Aorta (tissue), 5 donors: ENCODE measurements around the gene KRTAP10-3. TPM values are rescaled to one million over a fixed set of nuclear protein-coding genes. Genes with fewer than 3 reads are reported as not detected.

Source experiments
- ATAC-seq: fragments of 200-7000 bp; cut with Tn5 transposase; one replicate; pipeline ENCODE4 v1.9.1; 2022; ENCODE audit warnings: moderate library complexity; ENCODE audit not compliant: low FRiP score
- DNase-seq, 2 donors: peaks; one replicate each; pipeline ENCODE4 v3.0.0-alpha.2; 2020
- H3K27ac ChIP-seq, 2 donors: one replicate each; pipeline ENCODE4 v1.5.1; 2013; ENCODE audit warnings: low read length in 2 of 2, mild to moderate bottlenecking in 2 of 2, moderate library complexity in 2 of 2, control low read depth in 1 of 2, inconsistent platforms in 1 of 2, low read depth in 1 of 2
- H3K27me3 ChIP-seq, 2 donors: one replicate each; pipeline ENCODE4 v1.6.1; 2013; ENCODE audit warnings: control low read depth in 1 of 2, low read length in 1 of 2, mild to moderate bottlenecking in 1 of 2, moderate library complexity in 1 of 2; ENCODE audit not compliant: insufficient read depth in 2 of 2, control insufficient read depth in 1 of 2
- H3K36me3 ChIP-seq, 2 donors: one replicate each; pipeline ENCODE4 v1.6.1; 2013; ENCODE audit warnings: control low read depth in 1 of 2, low read length in 1 of 2, mild to moderate bottlenecking in 1 of 2; ENCODE audit not compliant: insufficient read depth in 2 of 2, control insufficient read depth in 1 of 2
- H3K4me1 ChIP-seq, 2 donors: one replicate each; pipeline ENCODE4 v1.6.1; 2013; ENCODE audit warnings: low read length in 2 of 2, control low read depth in 1 of 2, mild to moderate bottlenecking in 1 of 2, moderate library complexity in 1 of 2; ENCODE audit not compliant: insufficient read depth in 2 of 2, control insufficient read depth in 1 of 2
- H3K4me3 ChIP-seq, 2 donors: one replicate each; pipeline ENCODE4 v1.5.1; 2013; ENCODE audit warnings: low read length in 2 of 2, control low read depth in 1 of 2, mild to moderate bottlenecking in 1 of 2
- H3K9me3 ChIP-seq: one replicate; pipeline ENCODE4 v1.6.1; 2013; ENCODE audit warnings: mild to moderate bottlenecking, low read length; ENCODE audit not compliant: control insufficient read depth
- WGBS, 2 donors: extraction: QIAGEN DNeasy Blood & Tissue Kit; methylation state at CpG; one replicate each; pipeline ENCODE4 v1.1.7; 2013; 5-methylcytosine and 5-hydroxymethylcytosine counted together
- intact Hi-C, 2 donors: fragments of 100-400 bp; cut with DNase I; formaldehyde crosslinking; loops; one replicate each; pipeline versions ENCODE4 v1.14.2 to v1.15.0; 2022
- polyA plus RNA-seq, 2 donors: library from polyadenylated mRNA; stranded (reverse); fragments of 200-250 nt; gene quantifications; one replicate each; pipeline ENCODE4 v1.2.3, GENCODE V29; 2013
- total RNA-seq, 2 donors: library from RNA; stranded (reverse); fragmentation: NEBNext Ultra II Directional; extraction: Animal tissue kit (Norgen Biotek cat#: 25700); gene quantifications; one replicate each; pipeline ENCODE4 v1.2.1, GENCODE V29; 2021
- donor health status: healthy with polysubstance abuse.
- donor health status: Bipolar disorder and iron deficiency.
- donor health status: DM: no; HTN: no; CAD: no.
- donor health status: DM: no; HTN: no; CAD: no.
- donor health status: DM: yes; HTN: yes; CAD: no.

The KRTAP10-3 gene
- total and polyA plus RNA-seq, 4 donors = not detected

- H3K4me1 ChIP-seq = no peaks in the 10 kb centered on the region
- H3K9me3 ChIP-seq = peaks cover 5% of the 10 kb centered on the region
- DNase-seq = no peak
- no peak overlapping the region for H3K4me3 ChIP-seq
- H3K27me3 ChIP-seq = no peaks in the 10 kb centered on the region
- no peaks in the 10 kb centered on the region for H3K36me3 ChIP-seq
- intact Hi-C loops = no loop called here
- no peak overlapping the region for H3K27ac ChIP-seq
- WGBS, 2 donors = 81 to 87% methylated on average over 3 of the region's 3 CpGs
- no peak for ATAC-seq
Measured at GRCh38 chr21:44544566-44544965, 14.0 kb downstream of the KRTAP10-3 start.

GRCh38 chr21:44542716-44543115 is 15.9 kb downstream of the KRTAP10-3 start:
- ATAC-seq (no peak), DNase-seq (no peak)
- Histone ChIP-seq H3K9me3 (peaks cover 5% of the 10 kb centered on the region), H3K27ac (no peak overlapping the region), H3K36me3 (no peaks in the 10 kb centered on the region), H3K4me1 (no peaks in the 10 kb centered on the region), H3K4me3 (no peak overlapping the region), H3K27me3 (no peaks in the 10 kb centered on the region)
- WGBS, 2 donors = 86 to 94% methylated on average over 1 of the region's 1 CpG
- intact Hi-C loops = no loop called here

DNA sequence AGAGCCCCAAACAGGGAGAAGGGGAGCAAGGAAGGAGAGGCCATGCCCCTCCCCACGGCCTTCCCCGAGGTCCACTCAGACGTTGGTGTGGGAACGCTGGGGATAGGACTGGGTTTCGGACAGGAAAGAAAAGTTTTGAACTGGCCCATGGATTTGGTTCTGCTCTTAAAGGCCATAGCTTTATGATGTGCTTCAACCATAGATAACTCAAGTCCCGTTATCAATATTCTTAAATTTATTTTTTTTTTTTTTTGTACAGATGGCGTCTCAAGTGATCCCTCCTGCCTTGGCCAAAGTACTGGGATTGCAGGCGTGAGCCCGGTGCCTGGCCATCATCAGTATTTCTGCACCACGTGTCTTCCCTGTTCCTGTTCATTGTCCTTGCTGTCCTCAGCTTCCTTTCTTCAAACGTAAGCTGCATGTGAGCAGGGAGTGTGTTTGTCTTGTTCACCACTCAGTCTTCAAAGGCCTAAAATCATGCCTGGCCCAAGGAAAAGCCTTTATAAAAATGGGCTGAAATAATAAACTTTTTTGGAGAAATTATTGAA is 17.8 kb downstream of the KRTAP10-3 start:
- no peaks in the 10 kb centered on the region for H3K4me1 ChIP-seq
- H3K27ac ChIP-seq = no peak overlapping the region
- no peaks in the 10 kb centered on the region for H3K27me3 ChIP-seq
- no peaks in the 10 kb centered on the region for H3K36me3 ChIP-seq
- intact Hi-C loops = no loop called here
- H3K4me3 ChIP-seq = no peak overlapping the region
- 89 to 90% methylated on average over 11 of the region's 11 CpGs for WGBS, 2 donors
- no peak for ATAC-seq
- H3K9me3 ChIP-seq = peaks cover 3% of the 10 kb centered on the region
- no peak for DNase-seq

- 70 to 79% methylated on average over 21 of the region's 21 CpGs for WGBS, 2 donors
- Histone ChIP-seq H3K9me3 (peaks cover 3% of the 10 kb centered on the region), H3K27ac (no peak within 1 kb of the TSS), H3K4me3 (no peak within 1 kb of the TSS), H3K4me1 (no peaks in the 10 kb centered on the region), H3K36me3 (no peaks in the 10 kb centered on the region), H3K27me3 (no peaks in the 10 kb centered on the region)
- intact Hi-C loops = no loop called here
- ATAC-seq = no peak
- no peak for DNase-seq
Measured at GRCh38 chr21:44539991-44540666, 18.5 kb downstream of the KRTAP10-3 start, which contains the start of gene KRTAP10-1. KRTAP10-1 (minus strand) TSS chr21:44540195; CDS start chr21:44540150, 45 bp downstream.

DNA sequence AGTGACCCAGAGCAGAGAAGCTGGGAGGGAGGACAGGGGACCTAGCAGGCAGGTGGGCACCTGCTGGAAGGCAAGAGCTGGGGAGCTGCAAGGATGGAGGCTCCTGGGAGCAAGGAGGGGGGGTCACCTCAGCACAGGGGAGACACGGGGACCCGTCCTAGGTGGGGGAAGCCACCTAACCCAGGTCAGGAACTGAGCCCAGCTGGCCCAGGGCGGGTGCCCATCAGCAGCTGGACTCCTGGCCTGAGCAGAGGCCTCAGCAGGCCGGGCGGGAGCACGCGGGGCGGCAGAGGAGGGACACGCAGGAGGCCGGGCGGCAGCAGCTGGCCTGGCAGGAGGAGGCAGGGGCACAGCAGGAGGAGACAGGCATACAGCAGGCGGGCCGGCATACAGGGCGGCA is 19.5 kb downstream of the KRTAP10-3 start:
- WGBS, 2 donors = 80 to 86% methylated on average over 14 of the region's 14 CpGs
- intact Hi-C loops = no loop called here
- Histone ChIP-seq H3K27me3 (no peaks in the 10 kb centered on the region), H3K4me1 (no peaks in the 10 kb centered on the region), H3K36me3 (no peaks in the 10 kb centered on the region), H3K9me3 (peaks cover 1% of the 10 kb centered on the region), H3K27ac (no peak overlapping the region), H3K4me3 (no peak overlapping the region)
- DNase-seq (no peak), ATAC-seq (no peak)

- WGBS, 2 donors = 95% methylated on average over 33 of the region's 33 CpGs
- Histone ChIP-seq H3K4me1 (no peaks in the 10 kb centered on the region), H3K27ac (no peak overlapping the region), H3K27me3 (no peaks in the 10 kb centered on the region), H3K4me3 (no peak overlapping the region), H3K9me3 (peaks cover 1% of the 10 kb centered on the region), H3K36me3 (no peaks in the 10 kb centered on the region)
- DNase-seq = no peak
- intact Hi-C loops = no loop called here
- ATAC-seq = peak; percentile 26
Measured at GRCh38 chr21:44537930-44538911, 20.4 kb downstream of the KRTAP10-3 start.

- 70 to 74% methylated on average over 7 of the region's 7 CpGs for WGBS, 2 donors
- DNase-seq (no peak), ATAC-seq (no peak)
- no peaks in the 10 kb centered on the region for H3K9me3 ChIP-seq
- H3K4me3 ChIP-seq = no peak overlapping the region
- H3K27ac ChIP-seq = no peak overlapping the region
- intact Hi-C loops = no loop called here
- H3K36me3 ChIP-seq = no peaks in the 10 kb centered on the region
- H3K27me3 ChIP-seq = no peaks in the 10 kb centered on the region
- no peaks in the 10 kb centered on the region for H3K4me1 ChIP-seq
Measured at GRCh38 chr21:44535963-44536362, 22.6 kb downstream of the KRTAP10-3 start.

DNA sequence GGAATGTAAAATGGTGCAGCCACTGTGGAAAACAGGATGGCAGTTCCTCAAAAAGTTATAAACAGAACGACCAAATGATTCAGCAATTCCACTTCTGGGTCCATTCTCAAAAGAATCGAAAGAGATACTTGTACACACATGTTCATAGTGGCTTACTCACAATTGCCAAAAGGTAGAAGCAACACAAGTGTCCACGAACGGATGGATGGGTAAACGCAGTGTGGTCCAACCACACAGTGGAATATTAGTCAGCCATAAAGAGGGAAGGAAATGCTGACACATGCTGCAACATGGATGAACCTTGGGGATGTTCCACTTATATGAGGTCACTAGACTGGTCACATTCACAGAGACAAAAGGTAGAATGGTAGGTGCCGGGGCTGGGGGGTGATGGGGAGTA is 23.9 kb downstream of the KRTAP10-3 start:
- no peak for ATAC-seq
- WGBS, 2 donors = 96% methylated on average over 6 of the region's 6 CpGs
- no peaks in the 10 kb centered on the region for H3K36me3 ChIP-seq
- H3K9me3 ChIP-seq = no peaks in the 10 kb centered on the region
- intact Hi-C loops = no loop called here
- no peaks in the 10 kb centered on the region for H3K27me3 ChIP-seq
- no peak overlapping the region for H3K27ac ChIP-seq
- no peak overlapping the region for H3K4me3 ChIP-seq
- DNase-seq = no peak
- no peaks in the 10 kb centered on the region for H3K4me1 ChIP-seq
